Esophagus squamous epithelium (tissue), 4 donors: ENCODE data around the gene TTK.

Experiments used
- POLR2A ChIP-seq, 4 donors: fragments of 450-650 bp; IDR thresholded peaks; one replicate each; pipeline ENCODE4 v1.6.1; 2017; ENCODE audit warnings: antibody characterized with exemption in 4 of 4, mild to moderate bottlenecking in 4 of 4, moderate library complexity in 3 of 4
- TF ChIP-seq, protein P1 (sequence below), 6 experiments: fragments of 450-650 bp in 4 of 6; fragments of 200-600 bp in 2 of 6; sonication (generic) in 2 of 6; IDR thresholded peaks; one replicate each; pipeline ENCODE4 v1.5.1; 2016 to 2019; ENCODE audit warnings: antibody characterized with exemption in 6 of 6, mild to moderate bottlenecking in 4 of 6, moderate library complexity in 4 of 6

DNA sequence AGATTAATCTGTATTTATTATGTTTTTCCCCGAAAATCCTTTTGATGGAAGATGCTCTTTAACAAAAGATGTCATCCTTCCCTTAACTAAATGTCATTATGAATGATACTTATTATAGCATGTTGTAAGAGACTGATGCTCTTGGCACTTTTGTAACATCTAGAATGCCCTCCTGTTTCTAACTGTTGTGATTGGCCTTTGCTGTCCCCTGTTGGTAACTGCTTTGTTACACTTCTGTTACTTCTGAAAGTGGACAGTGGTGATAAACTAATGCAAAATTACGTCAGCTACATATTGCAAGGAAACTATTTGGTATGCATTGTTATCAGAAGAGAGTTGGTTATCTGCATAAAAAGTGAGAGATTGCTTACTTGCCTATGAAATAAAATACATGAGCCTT lies 5.8 kb downstream of the TTK start:
- TF ChIP-seq, protein P1, sequence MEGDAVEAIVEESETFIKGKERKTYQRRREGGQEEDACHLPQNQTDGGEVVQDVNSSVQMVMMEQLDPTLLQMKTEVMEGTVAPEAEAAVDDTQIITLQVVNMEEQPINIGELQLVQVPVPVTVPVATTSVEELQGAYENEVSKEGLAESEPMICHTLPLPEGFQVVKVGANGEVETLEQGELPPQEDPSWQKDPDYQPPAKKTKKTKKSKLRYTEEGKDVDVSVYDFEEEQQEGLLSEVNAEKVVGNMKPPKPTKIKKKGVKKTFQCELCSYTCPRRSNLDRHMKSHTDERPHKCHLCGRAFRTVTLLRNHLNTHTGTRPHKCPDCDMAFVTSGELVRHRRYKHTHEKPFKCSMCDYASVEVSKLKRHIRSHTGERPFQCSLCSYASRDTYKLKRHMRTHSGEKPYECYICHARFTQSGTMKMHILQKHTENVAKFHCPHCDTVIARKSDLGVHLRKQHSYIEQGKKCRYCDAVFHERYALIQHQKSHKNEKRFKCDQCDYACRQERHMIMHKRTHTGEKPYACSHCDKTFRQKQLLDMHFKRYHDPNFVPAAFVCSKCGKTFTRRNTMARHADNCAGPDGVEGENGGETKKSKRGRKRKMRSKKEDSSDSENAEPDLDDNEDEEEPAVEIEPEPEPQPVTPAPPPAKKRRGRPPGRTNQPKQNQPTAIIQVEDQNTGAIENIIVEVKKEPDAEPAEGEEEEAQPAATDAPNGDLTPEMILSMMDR (IDR thresholded peaks at IDR 0.05): peak in 1 of 6 experiments; percentile 25
- no peak for TF ChIP-seq POLR2A (IDR thresholded peaks at IDR 0.05)
